ENCODE measurements around the gene CD8A.
"Not testable (repeated sequence)": the region's sequence is repeated elsewhere in the genome, so short reads cannot be mapped to it uniquely, and the experiment has no call there.

CD8A gene

DNA sequence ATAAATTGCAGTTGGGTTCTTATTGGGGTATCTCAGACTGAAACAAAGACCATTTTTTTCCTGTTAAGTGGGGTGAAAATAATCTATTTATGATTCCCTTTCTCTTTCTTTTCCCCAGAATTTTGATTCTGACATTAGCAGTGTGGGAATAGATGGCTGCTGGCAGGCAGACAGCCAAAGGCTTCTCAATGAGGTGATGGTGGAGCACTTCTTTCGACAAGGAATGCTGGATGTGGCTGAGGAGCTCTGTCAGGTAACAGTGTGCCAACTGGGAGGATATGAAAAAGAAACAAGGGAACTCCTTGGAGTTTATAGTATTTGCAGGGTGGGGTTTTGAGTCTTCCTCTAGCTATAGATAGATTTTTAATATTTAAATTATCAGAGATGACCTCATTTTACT is 38.9 kb downstream of the CD8A start:
- H3K36me3 ChIP-seq (ENCODE audit: insufficient read depth, low read length) = peaks cover 73% of the 10 kb centered on the region
- H3K27ac ChIP-seq (ENCODE audit: low read depth, low read length) = no peak overlapping the region
- H3K4me3 ChIP-seq (ENCODE audit: low read length) = no peak overlapping the region
- H3K27me3 ChIP-seq (ENCODE audit: insufficient read depth, low read length) = no peaks in the 10 kb centered on the region
- no peak overlapping the region for H3K9ac ChIP-seq (ENCODE audit: low read depth, low read length)
- WGBS = 90% methylated on average over 1 of the region's 1 CpG
- peaks cover 10% of the 10 kb centered on the region; the same call in 1 of the 2 replicates for H3K9me3 ChIP-seq (ENCODE audit: insufficient read depth, low read depth, low read length)
- H3K4me1 ChIP-seq (ENCODE audit: insufficient read depth, low read length) = peaks cover 11% of the 10 kb centered on the region; the same call in 1 of the 2 replicates

- 96% methylated on average over 3 of the region's 3 CpGs for WGBS
- H3K36me3 ChIP-seq (ENCODE audit: insufficient read depth, low read length) = peaks cover 70% of the 10 kb centered on the region
- peaks cover 10% of the 10 kb centered on the region; the same call in 1 of the 2 replicates for H3K9me3 ChIP-seq (ENCODE audit: insufficient read depth, low read depth, low read length)
- no peak overlapping the region for H3K9ac ChIP-seq (ENCODE audit: low read depth, low read length)
- no peak overlapping the region for H3K27ac ChIP-seq (ENCODE audit: low read depth, low read length)
- peaks cover 11% of the 10 kb centered on the region; the same call in 1 of the 2 replicates for H3K4me1 ChIP-seq (ENCODE audit: insufficient read depth, low read length)
- H3K27me3 ChIP-seq (ENCODE audit: insufficient read depth, low read length) = no peaks in the 10 kb centered on the region
- no peak overlapping the region for H3K4me3 ChIP-seq (ENCODE audit: low read length)
Measured at GRCh38 chr2:86750240-86750839, 40.4 kb downstream of the CD8A start.

DNA sequence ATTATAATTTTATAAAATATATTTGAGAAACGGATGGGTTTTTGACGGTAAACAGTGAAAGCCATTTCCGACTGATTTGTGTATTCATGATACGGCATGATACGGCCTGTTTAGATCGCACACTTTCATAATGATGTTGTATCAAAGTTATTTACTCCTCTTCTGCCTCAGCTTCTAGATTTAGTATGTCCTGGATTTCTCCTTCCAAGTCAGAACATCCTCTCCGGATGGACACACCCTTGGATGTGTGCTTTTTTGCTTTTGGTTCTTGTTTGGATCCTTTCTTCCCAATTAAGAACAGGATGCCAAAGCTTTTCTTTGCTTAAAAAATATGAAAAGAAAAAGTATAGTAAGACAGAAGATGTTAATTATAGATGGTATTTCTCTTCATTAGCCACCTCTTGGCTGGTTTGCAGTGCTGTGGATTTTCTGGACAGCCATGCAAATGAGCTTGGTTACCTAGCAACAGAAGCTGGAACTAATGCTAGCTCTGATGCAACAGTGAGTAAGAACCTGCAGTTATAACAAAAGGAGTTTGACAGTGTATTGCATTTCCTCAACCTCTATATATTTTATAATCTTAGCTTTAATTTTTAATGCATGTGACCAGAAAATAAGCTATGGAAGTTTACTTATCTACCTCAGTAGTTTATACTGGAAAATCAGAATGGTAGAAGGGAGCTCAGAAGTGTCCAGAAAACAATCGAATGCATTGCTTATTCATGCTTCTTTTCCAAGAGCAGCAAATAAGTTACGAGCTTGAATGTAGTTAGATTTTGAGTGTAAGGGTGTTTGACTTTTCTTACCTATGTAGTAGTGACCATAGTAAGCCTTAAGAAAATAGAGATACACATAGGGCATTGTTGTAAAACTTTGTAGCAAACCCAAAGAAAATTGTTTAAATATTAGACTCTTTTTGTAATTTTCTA is 42.7 kb downstream of the CD8A start:
- Histone ChIP-seq H3K4me1 (ENCODE audit: insufficient read depth, low read length) (peaks cover 11% of the 10 kb centered on the region; the same call in 1 of the 2 replicates), H3K4me3 (ENCODE audit: low read length) (no peak overlapping the region), H3K27ac (ENCODE audit: low read depth, low read length) (no peak overlapping the region), H3K27me3 (ENCODE audit: insufficient read depth, low read length) (no peaks in the 10 kb centered on the region), H3K9ac (ENCODE audit: low read depth, low read length) (no peak overlapping the region), H3K36me3 (ENCODE audit: insufficient read depth, low read length) (peaks cover 58% of the 10 kb centered on the region), H3K9me3 (ENCODE audit: insufficient read depth, low read depth, low read length) (peaks cover 10% of the 10 kb centered on the region; the same call in 1 of the 2 replicates)
- 95% methylated on average over 9 of the region's 9 CpGs for WGBS

GRCh38 chr2:86746939-86747338 is 43.8 kb downstream of the CD8A start:
- Histone ChIP-seq H3K36me3 (ENCODE audit: insufficient read depth, low read length) (peaks cover 49% of the 10 kb centered on the region), H3K4me3 (ENCODE audit: low read length) (no peak overlapping the region), H3K9me3 (ENCODE audit: insufficient read depth, low read depth, low read length) (peaks cover 10% of the 10 kb centered on the region; the same call in 1 of the 2 replicates), H3K9ac (ENCODE audit: low read depth, low read length) (no peak overlapping the region), H3K4me1 (ENCODE audit: insufficient read depth, low read length) (peaks cover 11% of the 10 kb centered on the region; the same call in 1 of the 2 replicates), H3K27ac (ENCODE audit: low read depth, low read length) (no peak overlapping the region), H3K27me3 (ENCODE audit: insufficient read depth, low read length) (no peaks in the 10 kb centered on the region)

GRCh38 chr2:86744152-86744551 is 46.6 kb downstream of the CD8A start:
- 88% methylated on average over 2 of the region's 2 CpGs for WGBS
- no peak overlapping the region for H3K4me3 ChIP-seq (ENCODE audit: low read length)
- no peak overlapping the region for H3K27ac ChIP-seq (ENCODE audit: low read depth, low read length)

GRCh38 chr2:86741889-86742498 is 48.7 kb downstream of the CD8A start:
- H3K27me3 ChIP-seq (ENCODE audit: insufficient read depth, low read length); H3K9me3 ChIP-seq (ENCODE audit: insufficient read depth, low read depth, low read length); H3K9ac ChIP-seq (ENCODE audit: low read depth, low read length); H3K4me1 ChIP-seq (ENCODE audit: insufficient read depth, low read length); H3K27ac ChIP-seq (ENCODE audit: low read depth, low read length); H3K4me3 ChIP-seq (ENCODE audit: low read length): not testable (repeated sequence)
- peaks cover 26% of the 10 kb centered on the region for H3K36me3 ChIP-seq (ENCODE audit: insufficient read depth, low read length)
- WGBS = no CpG with 5 or more reads among the region's 4 CpGs

More at GRCh38 chr2:86744152-86744551, 46.6 kb downstream of the CD8A start:
- Histone ChIP-seq H3K27me3 (ENCODE audit: insufficient read depth, low read length) (no peaks in the 10 kb centered on the region), H3K9me3 (ENCODE audit: insufficient read depth, low read depth, low read length) (no peaks in the 10 kb centered on the region; the same call in 1 of the 2 replicates), H3K4me1 (ENCODE audit: insufficient read depth, low read length) (peaks cover 11% of the 10 kb centered on the region; the same call in 1 of the 2 replicates), H3K36me3 (ENCODE audit: insufficient read depth, low read length) (peaks cover 29% of the 10 kb centered on the region), H3K9ac (ENCODE audit: low read depth, low read length) (no peak overlapping the region)

DNA sequence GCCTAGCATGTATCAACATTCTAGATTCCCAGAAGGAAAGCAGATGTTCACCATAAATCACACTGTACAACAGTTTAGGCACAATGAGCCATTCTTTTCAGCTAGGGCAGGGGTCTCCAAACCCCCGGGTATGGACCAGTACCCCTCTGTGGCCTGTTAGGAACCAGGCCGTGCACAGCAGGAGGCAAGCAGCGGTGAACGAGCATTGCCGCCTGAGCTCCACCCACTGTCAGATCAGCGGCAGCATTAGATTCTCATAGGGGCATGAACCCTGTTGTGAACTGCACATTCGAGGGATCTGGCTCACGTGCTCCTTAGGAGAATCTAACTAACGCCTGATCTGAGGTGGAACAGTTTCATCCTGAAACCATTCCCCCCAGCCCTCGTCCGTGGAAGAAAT is 50.8 kb downstream of the CD8A start:
- not testable (repeated sequence) for H3K27me3 ChIP-seq (ENCODE audit: insufficient read depth, low read length); H3K27ac ChIP-seq (ENCODE audit: low read depth, low read length); H3K4me1 ChIP-seq (ENCODE audit: insufficient read depth, low read length); H3K9me3 ChIP-seq (ENCODE audit: insufficient read depth, low read depth, low read length); H3K9ac ChIP-seq (ENCODE audit: low read depth, low read length); H3K4me3 ChIP-seq (ENCODE audit: low read length)
- WGBS = no CpG with 5 or more reads among the region's 11 CpGs
- H3K36me3 ChIP-seq (ENCODE audit: insufficient read depth, low read length) = peaks cover 12% of the 10 kb centered on the region; the same call in 1 of the 2 replicates

DNA sequence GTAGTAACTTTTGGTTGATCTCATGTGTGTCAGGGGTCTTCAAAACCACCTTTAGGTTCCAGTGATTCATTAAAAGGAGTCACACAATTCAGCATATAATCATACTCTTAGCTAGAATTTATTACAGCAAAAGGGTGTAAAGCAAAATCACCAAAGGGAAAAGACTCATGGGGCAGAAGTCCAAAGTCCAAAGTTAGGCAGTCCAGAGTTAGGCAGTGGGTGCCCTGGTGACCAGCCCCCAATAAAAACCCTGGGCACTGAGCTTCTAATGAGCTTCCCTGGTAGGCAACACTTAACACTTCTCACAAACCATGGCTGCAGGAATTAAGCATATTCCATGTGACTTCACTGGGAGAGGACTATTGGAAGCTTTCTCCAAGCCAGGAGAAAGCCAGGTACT is 51.2 kb downstream of the CD8A start:
- not testable (repeated sequence) for H3K9me3 ChIP-seq (ENCODE audit: insufficient read depth, low read depth, low read length)

DNA sequence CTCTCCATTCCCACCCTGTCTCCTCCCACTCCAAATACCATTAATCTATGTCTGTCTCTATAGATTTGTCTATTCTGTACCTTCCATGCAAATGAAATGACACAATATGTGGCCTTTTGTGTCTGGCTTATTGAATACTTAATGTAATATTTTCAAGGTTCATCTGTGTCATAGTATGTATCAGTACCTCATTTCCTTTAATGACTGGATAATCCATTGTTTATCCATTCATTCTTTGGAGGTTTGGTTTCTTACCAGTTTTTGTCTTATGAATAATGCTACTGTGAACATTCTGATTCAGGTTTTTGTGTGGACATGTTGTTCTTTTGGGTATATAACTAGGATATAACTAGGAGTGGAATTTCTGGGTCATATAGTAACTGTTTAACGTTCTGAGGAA is 55.8 kb downstream of the CD8A start:
- H3K36me3 ChIP-seq (ENCODE audit: insufficient read depth, low read length); H3K4me3 ChIP-seq (ENCODE audit: low read length); H3K4me1 ChIP-seq (ENCODE audit: insufficient read depth, low read length); H3K9me3 ChIP-seq (ENCODE audit: insufficient read depth, low read depth, low read length); H3K27ac ChIP-seq (ENCODE audit: low read depth, low read length); H3K27me3 ChIP-seq (ENCODE audit: insufficient read depth, low read length); H3K9ac ChIP-seq (ENCODE audit: low read depth, low read length): not testable (repeated sequence)
- WGBS = no CpG with 5 or more reads among the region's 1 CpG

More for the DNA sequence above, 51.2 kb downstream of the CD8A start:
- not testable (repeated sequence) for H3K27ac ChIP-seq (ENCODE audit: low read depth, low read length); H3K9ac ChIP-seq (ENCODE audit: low read depth, low read length); H3K27me3 ChIP-seq (ENCODE audit: insufficient read depth, low read length); H3K4me1 ChIP-seq (ENCODE audit: insufficient read depth, low read length); H3K4me3 ChIP-seq (ENCODE audit: low read length)
- H3K36me3 ChIP-seq (ENCODE audit: insufficient read depth, low read length) = peaks cover 12% of the 10 kb centered on the region; the same call in 1 of the 2 replicates
